ENCODE data around the gene SELPLG.

The SELPLG gene

GRCh38 chr12:108633534-108634248 is at the start of gene SELPLG:
SELPLG (minus strand) TSS chr12:108633894; CDS start chr12:108624307, 9,587 bp downstream.
- in situ Hi-C loops (cut with HindIII; ENCODE audit: low sequenced_read_pairs), result loop anchor here (5.0 kb wide), 1 partner anchor 71 kb away; the partner anchor contains the start of genes ISCU and SART3
- TF ChIP-seq CTCF (IDR thresholded peaks at IDR 0.05; ENCODE audit: low read depth, low read length, missing control alignments), result no peak
- H3K4me3 ChIP-seq (ENCODE audit: low read depth, low read length), result no peak within 1 kb of the TSS
- DNase-seq (ENCODE audit: low read depth), result no peak

GRCh38 chr12:108681317-108681716 is 47.6 kb upstream of the SELPLG start:
- no peak overlapping the region for H3K4me3 ChIP-seq (ENCODE audit: low read depth, low read length)
- no peak for TF ChIP-seq CTCF (IDR thresholded peaks at IDR 0.05; ENCODE audit: low read depth, low read length, missing control alignments)
- DNase-seq (ENCODE audit: low read depth), result no peak
- in situ Hi-C loops (cut with HindIII; ENCODE audit: low sequenced_read_pairs), result no loop called here

- no peak for TF ChIP-seq CTCF (IDR thresholded peaks at IDR 0.05; ENCODE audit: low read depth, low read length, missing control alignments)
- in situ Hi-C loops (cut with HindIII; ENCODE audit: low sequenced_read_pairs), result no loop called here
Measured at GRCh38 chr12:108679106-108679681, 45.5 kb upstream of the SELPLG start.

GRCh38 chr12:108678104-108678730 is 44.5 kb upstream of the SELPLG start:
- H3K4me3 ChIP-seq (ENCODE audit: low read depth, low read length), result no peak overlapping the region
- no peak for DNase-seq (ENCODE audit: low read depth)
- in situ Hi-C loops (cut with HindIII; ENCODE audit: low sequenced_read_pairs), result no loop called here
- no peak for TF ChIP-seq CTCF (IDR thresholded peaks at IDR 0.05; ENCODE audit: low read depth, low read length, missing control alignments)

More at GRCh38 chr12:108679106-108679681, 45.5 kb upstream of the SELPLG start:
- no peak for DNase-seq (ENCODE audit: low read depth)
- H3K4me3 ChIP-seq (ENCODE audit: low read depth, low read length), result no peak overlapping the region

GRCh38 chr12:108677381-108677780 is 43.7 kb upstream of the SELPLG start:
- no peak for TF ChIP-seq CTCF (IDR thresholded peaks at IDR 0.05; ENCODE audit: low read depth, low read length, missing control alignments)
- in situ Hi-C loops (cut with HindIII; ENCODE audit: low sequenced_read_pairs), result no loop called here
- no peak overlapping the region for H3K4me3 ChIP-seq (ENCODE audit: low read depth, low read length)
- DNase-seq (ENCODE audit: low read depth), result no peak

GRCh38 chr12:108676707-108677106 is 43.0 kb upstream of the SELPLG start:
- no peak for TF ChIP-seq CTCF (IDR thresholded peaks at IDR 0.05; ENCODE audit: low read depth, low read length, missing control alignments)

More at GRCh38 chr12:108676707-108677106, 43.0 kb upstream of the SELPLG start:
- no peak overlapping the region for H3K4me3 ChIP-seq (ENCODE audit: low read depth, low read length)
- in situ Hi-C loops (cut with HindIII; ENCODE audit: low sequenced_read_pairs), result no loop called here
- no peak for DNase-seq (ENCODE audit: low read depth)
